Ureter (tissue), 1 donor: ENCODE data around the gene SLC30A5. TPM values are rescaled to one million over a fixed set of nuclear protein-coding genes. Genes with fewer than 3 reads are reported as not detected.
"Not testable (repeated sequence)": the region's sequence is repeated elsewhere in the genome, so short reads cannot be mapped to it uniquely, and the experiment has no call there.

Experiments used
- DNase-seq: peaks from one replicate; pipeline ENCODE4 v3.0.0-alpha.2; 2020; ENCODE audit warnings: low spot score
- total RNA-seq: library from RNA; stranded (reverse); gene quantifications from one replicate; pipeline ENCODE4 v1.2.4, GENCODE V29; 2023
- donor health status: DM: yes; HTN: yes; CAD: no.

SLC30A5 gene
- total RNA-seq: 56.9 TPM

GRCh38 chr5:69093771-69094482, at the start of gene SLC30A5:
Gene SLC30A5, plus strand, starts transcription at chr5:69094014. Its CDS starts 242 bp downstream, at chr5:69094256.
- DNase-seq: peak; percentile 99

GRCh38 chr5:69045213-69045612, 48.6 kb upstream of the SLC30A5 start:
- not testable (repeated sequence) for DNase-seq

- DNase-seq: no peak
Measured at GRCh38 chr5:69046375-69046957, 47.3 kb upstream of the SLC30A5 start.

DNA sequence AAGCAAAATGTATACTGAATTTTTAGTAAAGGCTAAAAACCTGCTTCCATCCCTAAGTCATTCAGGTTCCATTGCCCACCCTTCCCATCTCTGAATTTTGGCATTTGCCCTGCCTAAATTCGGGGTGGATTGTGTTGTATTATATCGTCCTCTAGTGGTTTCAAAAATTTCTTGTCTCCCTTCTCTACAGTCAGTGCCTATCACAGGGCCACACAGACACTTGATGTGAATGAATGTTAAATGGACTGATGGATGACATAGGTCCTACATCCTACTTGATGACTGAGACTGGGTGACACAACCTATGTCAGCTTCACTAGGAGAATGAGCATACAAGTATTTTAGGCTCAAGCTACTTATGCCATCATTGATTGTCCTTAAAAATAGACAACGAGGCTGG, 45.6 kb upstream of the SLC30A5 start:
- DNase-seq: no peak

DNA sequence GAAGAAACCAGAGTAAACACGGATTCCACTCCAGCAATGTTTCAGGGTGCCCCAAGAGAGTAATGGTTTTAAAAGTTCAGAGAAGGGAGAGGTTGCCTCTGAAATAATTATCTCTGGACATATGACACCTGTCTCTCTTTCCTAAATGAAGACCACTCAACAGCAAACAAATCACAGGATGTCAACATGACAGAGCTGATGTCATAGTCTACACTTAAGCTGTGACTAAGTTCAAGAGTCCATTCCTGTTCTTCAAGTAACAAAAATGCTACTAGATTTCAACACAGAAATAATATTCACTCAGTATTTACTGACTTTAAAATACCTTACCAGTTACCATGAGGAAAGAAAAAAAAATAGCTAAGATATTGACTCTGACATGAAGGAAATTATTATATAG, 44.7 kb upstream of the SLC30A5 start:
- no peak for DNase-seq

DNA sequence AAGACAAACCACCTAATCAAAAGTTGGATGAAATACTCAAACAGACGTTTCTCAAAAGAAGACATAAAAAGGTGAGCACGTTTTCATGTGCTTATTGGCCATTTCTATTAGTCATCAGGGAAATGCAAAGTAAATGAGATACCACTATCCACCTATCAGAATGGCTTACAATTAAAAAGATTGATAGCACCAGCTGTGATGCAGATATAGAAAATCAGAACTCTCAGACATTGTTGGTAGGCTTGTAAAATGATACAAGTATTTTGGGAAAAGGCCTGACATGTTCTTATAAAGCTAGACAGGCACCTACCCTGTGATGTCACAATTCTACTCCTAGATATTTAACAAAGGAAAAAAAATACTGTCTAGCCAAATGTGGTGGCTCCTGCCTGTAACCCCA, 44.0 kb upstream of the SLC30A5 start:
- DNase-seq: no peak

- no peak for DNase-seq
Measured at GRCh38 chr5:69050214-69050613, 43.6 kb upstream of the SLC30A5 start.

DNA sequence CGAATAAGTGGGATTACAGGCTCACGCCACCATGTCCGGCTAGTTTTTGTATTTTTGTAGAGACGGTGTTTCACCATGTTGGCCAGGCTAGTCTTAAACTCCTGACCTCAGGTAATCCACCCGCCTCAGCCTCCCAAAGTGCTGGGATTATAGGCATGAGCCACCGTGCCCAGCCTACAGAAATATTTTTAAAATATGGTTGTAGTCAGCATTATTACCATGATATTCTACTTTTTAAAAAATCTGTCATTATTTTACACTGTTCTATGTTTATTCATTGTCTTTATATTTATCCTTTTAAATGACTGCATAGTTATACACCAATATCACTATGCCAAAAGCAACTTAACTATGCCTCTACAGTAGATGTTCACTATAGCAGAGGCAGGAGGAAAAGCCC, 41.6 kb upstream of the SLC30A5 start:
- no peak for DNase-seq

DNA sequence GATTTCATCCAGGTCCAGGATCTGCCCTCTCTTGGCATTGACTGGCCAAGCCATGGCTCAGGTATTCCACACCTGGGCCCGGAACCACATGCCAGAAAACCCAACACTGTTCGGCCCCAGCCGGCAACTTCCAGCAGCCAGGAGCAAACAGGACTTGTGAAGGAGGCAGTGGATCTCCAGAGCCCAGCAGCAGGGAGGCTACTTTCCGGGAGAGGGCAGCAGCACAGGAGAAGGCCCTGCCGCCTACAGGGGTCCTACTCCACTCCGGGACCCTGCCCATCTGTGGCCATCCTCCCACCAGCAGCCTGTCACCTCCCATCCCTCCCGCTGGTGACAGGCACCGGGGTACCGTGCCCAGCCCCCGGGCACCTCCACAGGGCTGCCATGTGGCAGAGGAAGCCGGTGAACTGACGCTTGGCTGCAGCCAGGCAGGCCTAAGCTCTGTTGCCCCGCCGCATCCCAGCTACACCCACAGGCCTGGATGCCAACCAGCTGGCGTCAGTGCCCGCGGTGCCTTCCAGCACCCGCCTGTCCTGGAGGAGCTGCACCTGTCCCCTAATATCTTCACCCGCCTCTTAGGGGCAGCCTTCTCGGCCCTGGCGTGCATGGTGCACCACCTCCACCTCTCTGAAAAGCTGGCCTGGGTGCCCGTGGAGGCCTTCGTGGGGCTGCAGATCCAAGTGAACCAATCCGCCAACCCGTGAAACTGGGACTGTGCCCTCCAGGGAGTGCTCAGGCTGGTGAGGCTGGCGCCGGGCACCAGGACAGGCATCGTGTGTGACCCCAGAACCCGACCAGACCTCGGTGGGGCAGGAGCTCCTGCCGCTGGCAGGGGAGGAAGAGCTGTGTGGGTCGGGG, 18.9 kb upstream of the SLC30A5 start:
- DNase-seq: no peak

- DNase-seq: no peak
Measured at GRCh38 chr5:69075522-69076179, 18.2 kb upstream of the SLC30A5 start.

- DNase-seq: no peak
Measured at GRCh38 chr5:69078921-69079540, 14.8 kb upstream of the SLC30A5 start.

- DNase-seq: no peak
Measured at GRCh38 chr5:69079556-69079955, 14.3 kb upstream of the SLC30A5 start.

- no peak for DNase-seq
Measured at GRCh38 chr5:69083412-69083811, 10.4 kb upstream of the SLC30A5 start.

- DNase-seq: no peak
Measured at GRCh38 chr5:69084195-69084594, 9.6 kb upstream of the SLC30A5 start.

DNA sequence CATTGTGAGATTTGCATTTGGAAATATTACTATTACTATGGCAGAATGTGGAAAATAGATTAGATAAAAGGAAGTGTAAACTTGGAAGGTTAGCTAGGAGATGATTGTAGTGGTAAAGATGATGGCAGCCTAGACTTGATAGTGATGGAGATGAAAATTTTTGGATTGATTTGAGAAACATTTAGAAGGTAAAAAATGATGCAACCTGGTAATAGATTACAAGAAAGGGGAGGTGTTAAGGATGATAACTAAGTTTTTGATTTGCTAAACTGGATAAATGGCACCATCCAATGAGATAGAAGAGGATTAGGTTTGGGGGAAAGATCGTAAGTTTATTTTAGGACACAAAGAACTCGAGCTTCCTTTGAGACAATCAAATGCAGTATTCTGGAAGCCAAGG, 8.9 kb upstream of the SLC30A5 start:
- DNase-seq: no peak

- no peak for DNase-seq
Measured at GRCh38 chr5:69086206-69086605, 7.6 kb upstream of the SLC30A5 start.

DNA sequence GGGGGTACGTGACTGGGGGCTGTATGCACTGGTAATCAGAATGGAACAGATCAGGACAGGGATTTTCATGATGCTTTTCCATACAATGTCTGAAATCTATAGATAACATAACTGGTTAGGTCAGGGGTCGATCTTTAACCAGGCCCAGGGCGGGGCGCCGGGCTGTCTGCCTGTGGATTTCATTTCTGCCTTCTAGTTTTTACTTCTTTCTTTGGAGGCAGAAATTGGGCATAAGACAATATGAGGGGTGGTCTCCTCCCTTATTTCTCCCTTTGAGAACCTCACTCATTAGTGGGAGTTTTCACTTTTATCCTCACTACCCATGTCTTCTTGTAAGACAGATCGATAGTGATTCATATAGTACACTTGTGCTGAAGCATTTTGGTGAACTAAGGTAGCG, 5.8 kb upstream of the SLC30A5 start:
- DNase-seq: not testable (repeated sequence)

DNA sequence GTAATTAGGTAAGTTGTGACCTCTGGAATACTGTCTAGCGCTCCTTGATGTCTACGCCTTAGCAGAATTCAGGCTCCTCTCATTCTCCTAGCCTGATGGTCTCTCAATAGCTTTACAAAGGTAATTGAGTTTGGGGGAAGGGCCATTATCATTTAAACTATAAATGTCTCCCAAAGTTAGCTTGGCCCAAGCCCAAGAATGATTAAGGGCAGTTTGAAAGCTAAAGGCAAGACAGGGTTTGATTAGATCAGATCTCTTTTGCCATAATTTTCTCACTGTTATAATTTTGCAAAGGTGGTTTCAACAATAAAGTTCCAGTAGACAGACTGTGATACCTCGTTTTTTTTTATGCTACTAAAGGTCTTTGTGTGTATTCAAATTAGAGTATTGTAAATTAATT, 3.7 kb upstream of the SLC30A5 start:
- no peak for DNase-seq

DNA sequence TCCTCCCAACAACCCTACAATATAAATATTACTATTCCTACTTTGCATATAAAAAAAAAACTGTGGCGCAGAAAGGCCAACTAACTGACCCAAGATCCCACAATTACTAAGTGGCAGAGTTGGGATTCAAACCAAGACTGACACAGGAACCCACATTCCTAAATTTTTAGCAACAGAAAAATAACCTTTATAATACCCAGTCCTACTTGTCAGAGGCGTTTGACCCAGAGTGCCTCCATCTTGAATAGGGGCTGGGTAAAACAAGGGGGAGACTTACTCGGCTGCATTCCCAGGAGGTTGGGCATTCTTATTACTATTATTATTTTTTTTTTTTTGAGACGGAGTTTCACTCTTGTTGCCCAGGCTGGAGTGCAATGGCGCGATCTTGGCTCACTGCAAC, 2.0 kb upstream of the SLC30A5 start:
- DNase-seq: no peak

DNA sequence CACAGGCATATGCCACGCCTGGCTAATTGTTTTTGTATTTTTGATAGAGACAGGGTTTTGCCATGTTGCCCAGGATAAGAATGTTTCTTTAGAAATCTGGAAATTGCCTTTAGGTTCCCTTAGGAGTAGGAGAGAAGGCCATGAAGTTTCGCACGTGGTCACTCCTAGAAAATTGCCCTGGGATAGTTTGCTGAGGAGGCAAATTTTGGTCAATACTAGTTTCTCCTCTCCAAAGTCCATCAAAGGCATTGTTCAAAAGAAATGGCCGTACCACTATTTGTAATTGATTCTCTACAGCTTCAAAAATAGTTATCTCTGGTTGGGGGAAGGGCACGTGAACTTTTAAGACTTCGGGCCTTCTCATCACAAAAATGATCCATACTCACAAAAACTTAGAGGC, 845 bp upstream of the SLC30A5 start:
- no peak for DNase-seq

DNA sequence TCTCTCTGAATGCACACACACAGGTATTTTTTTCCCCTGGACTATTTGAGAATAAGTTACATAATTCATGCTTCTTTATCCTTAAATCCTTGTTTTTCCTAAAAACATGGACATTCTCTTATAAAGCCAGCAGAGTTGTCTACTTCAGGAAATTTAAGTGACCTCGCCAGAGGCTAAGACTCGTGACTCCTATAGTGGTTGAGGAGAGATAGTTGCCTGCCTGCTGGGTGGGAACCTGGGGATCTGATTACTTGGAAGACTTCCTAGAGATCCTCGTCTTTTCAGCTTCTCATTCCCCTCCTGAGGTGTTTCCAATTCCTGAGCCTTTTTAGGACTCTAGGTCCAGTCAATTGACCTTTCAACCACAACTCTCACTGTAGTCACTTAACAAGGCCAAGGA, 5.5 kb downstream of the SLC30A5 start:
- DNase-seq: no peak

DNA sequence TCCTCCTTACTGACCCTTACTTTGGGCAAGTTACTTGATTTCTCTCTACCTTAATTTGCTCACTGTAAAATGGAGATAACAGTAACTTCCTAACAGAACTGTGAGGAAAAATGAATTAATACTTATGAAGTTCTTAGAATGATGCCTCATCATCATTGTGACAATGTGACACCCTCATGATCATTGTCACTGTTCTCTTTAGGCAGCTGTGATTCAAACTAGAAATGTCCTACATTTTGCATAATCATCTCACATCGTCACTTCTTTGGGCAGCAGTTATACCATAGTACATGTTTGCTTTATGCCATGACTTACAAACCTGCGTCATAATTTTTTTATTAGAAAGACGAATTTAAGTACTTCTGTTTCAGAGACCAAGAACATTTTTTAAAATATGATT, 9.7 kb downstream of the SLC30A5 start:
- no peak for DNase-seq
